HEK293 (cell line): ENCODE data around the gene SLC35F3.

ENCODE experiments used
- CTCF ChIA-PET: fragments of 350-600 bp; formaldehyde crosslinking; extraction: SDS; loops from one replicate; lab custom pipeline; 2021; ENCODE audit warnings: antibody characterized with exemption; lab: Yijun Ruan, JAX
- POLR2A ChIA-PET: fragments of 300-600 bp; formaldehyde crosslinking; extraction: SDS; loops from one replicate; lab custom pipeline; 2020; ENCODE audit warnings: antibody characterized with exemption, inconsistent platforms; lab: Yijun Ruan, JAX
- H3K27ac ChIP-seq: fragments of 200-500 bp; sonication (Bioruptor generic); 2 replicates; pipeline ENCODE4 v1.5.1; 2014; ENCODE audit warnings: low read depth, low read length, control low read depth, inconsistent platforms; ENCODE audit errors: extremely low read depth
- H3K36me3 ChIP-seq, 2 experiments: fragments of 200-500 bp in 1 of 2; sonication (Bioruptor generic) in 1 of 2; 1 replicate in 1 of 2; 2 replicates in 1 of 2; pipeline ENCODE4 v1.5.1; 2014 to 2017; ENCODE audit warnings: inconsistent platforms in 2 of 2, low read length in 2 of 2; ENCODE audit not compliant: control insufficient read depth in 2 of 2, insufficient read depth in 1 of 2
- H3K4me1 ChIP-seq: fragments of 200-500 bp; sonication (Bioruptor generic); 2 replicates; pipeline ENCODE4 v1.5.1; 2014; ENCODE audit warnings: mild to moderate bottlenecking, low read length, inconsistent platforms; ENCODE audit not compliant: control insufficient read depth, insufficient read depth
- H3K4me3 ChIP-seq: 2 replicates; pipeline ENCODE4 v1.5.1; 2011; ENCODE audit warnings: low read depth, mild to moderate bottlenecking, control low read depth, low read length, moderate library complexity
- H3K9me3 ChIP-seq: fragments of 200-500 bp; sonication (Bioruptor generic); 2 replicates; pipeline ENCODE4 v1.5.1; 2014; ENCODE audit warnings: low read depth, low read length, inconsistent platforms; ENCODE audit not compliant: control insufficient read depth, insufficient read depth
- GLIS1 ChIP-seq: fragments of 450-650 bp; formaldehyde crosslinking; IDR thresholded peaks from 2 replicates; pipeline ENCODE4 v1.5.1; 2016; ENCODE audit warnings: missing biosample characterization, missing genetic modification characterization
- MZF1 ChIP-seq: fragments of 450-650 bp; formaldehyde crosslinking; IDR thresholded peaks from 2 replicates; pipeline ENCODE4 v1.5.1; 2017; ENCODE audit warnings: missing biosample characterization, missing genetic modification characterization, borderline replicate concordance
- RBAK ChIP-seq: fragments of 450-650 bp; formaldehyde crosslinking; IDR thresholded peaks from 2 replicates; pipeline ENCODE4 v1.5.1; 2016; ENCODE audit warnings: missing biosample characterization, missing genetic modification characterization
- SCRT1 ChIP-seq: fragments of 450-650 bp; formaldehyde crosslinking; IDR thresholded peaks from 2 replicates; pipeline ENCODE4 v1.5.1; 2016; ENCODE audit warnings: missing biosample characterization, missing genetic modification characterization, borderline replicate concordance
- SP7 ChIP-seq: fragments of 450-650 bp; formaldehyde crosslinking; IDR thresholded peaks from 2 replicates; pipeline ENCODE4 v1.5.1; 2016; ENCODE audit warnings: missing biosample characterization, missing genetic modification characterization
- TCF7L2 ChIP-seq: IDR thresholded peaks from 2 replicates; pipeline ENCODE4 v1.6.1; 2011; ENCODE audit warnings: low read depth, mild to moderate bottlenecking, inconsistent platforms, low read length, moderate library complexity, borderline replicate concordance
- WT1 ChIP-seq: fragments of 450-650 bp; formaldehyde crosslinking; IDR thresholded peaks from 2 replicates; pipeline ENCODE4 v1.5.1; 2016; ENCODE audit warnings: missing biosample characterization, missing genetic modification characterization
- ZBTB1 ChIP-seq: fragments of 450-650 bp; formaldehyde crosslinking; IDR thresholded peaks from 2 replicates; pipeline ENCODE4 v1.5.1; 2016; ENCODE audit warnings: missing biosample characterization, missing genetic modification characterization
- ZEB2 ChIP-seq: fragments of 450-650 bp; formaldehyde crosslinking; IDR thresholded peaks from 2 replicates; pipeline ENCODE4 v1.5.1; 2016; ENCODE audit warnings: missing biosample characterization, missing genetic modification characterization
- ZNF132 ChIP-seq: fragments of 450-650 bp; formaldehyde crosslinking; IDR thresholded peaks from 2 replicates; pipeline ENCODE4 v1.5.1; 2017; ENCODE audit warnings: missing biosample characterization, missing genetic modification characterization, borderline replicate concordance
- ZNF155 ChIP-seq: fragments of 450-650 bp; formaldehyde crosslinking; IDR thresholded peaks from 2 replicates; pipeline ENCODE4 v1.5.1; 2016; ENCODE audit warnings: missing biosample characterization, missing genetic modification characterization
- ZNF2 ChIP-seq: fragments of 450-650 bp; formaldehyde crosslinking; IDR thresholded peaks from 2 replicates; pipeline ENCODE4 v1.5.1; 2016; ENCODE audit warnings: missing biosample characterization, missing genetic modification characterization
- ZNF433 ChIP-seq: fragments of 450-650 bp; formaldehyde crosslinking; IDR thresholded peaks from 2 replicates; pipeline ENCODE4 v1.5.1; 2016; ENCODE audit warnings: missing biosample characterization, missing genetic modification characterization, low read depth
- ZNF449 ChIP-seq: fragments of 450-650 bp; formaldehyde crosslinking; IDR thresholded peaks from 2 replicates; pipeline ENCODE4 v1.5.1; 2017; ENCODE audit warnings: missing biosample characterization, mild to moderate bottlenecking, missing genetic modification characterization, moderate library complexity
- ZNF501 ChIP-seq: fragments of 450-650 bp; formaldehyde crosslinking; IDR thresholded peaks from 2 replicates; pipeline ENCODE4 v1.5.1; 2016; ENCODE audit warnings: missing biosample characterization, missing genetic modification characterization
- ZNF521 ChIP-seq: fragments of 450-650 bp; formaldehyde crosslinking; IDR thresholded peaks from 2 replicates; pipeline ENCODE4 v1.5.1; 2017; ENCODE audit warnings: missing biosample characterization, mild to moderate bottlenecking, missing genetic modification characterization
- ZNF639 ChIP-seq: fragments of 450-650 bp; formaldehyde crosslinking; IDR thresholded peaks from 2 replicates; pipeline ENCODE4 v1.5.1; 2016; ENCODE audit warnings: missing biosample characterization, missing genetic modification characterization
- ZNF658 ChIP-seq: fragments of 450-650 bp; formaldehyde crosslinking; IDR thresholded peaks from 2 replicates; pipeline ENCODE4; 2016; ENCODE audit warnings: missing biosample characterization, missing genetic modification characterization
- ZNF701 ChIP-seq: fragments of 450-650 bp; formaldehyde crosslinking; IDR thresholded peaks from 2 replicates; pipeline ENCODE4 v1.5.1; 2016; ENCODE audit warnings: missing biosample characterization, missing genetic modification characterization
- ZNF830 ChIP-seq: fragments of 450-650 bp; IDR thresholded peaks from 2 replicates; pipeline ENCODE4 v1.5.0; 2018; ENCODE audit warnings: missing biosample characterization, missing genetic modification characterization, low read depth, mild to moderate bottlenecking, moderate library complexity
- ZNF843 ChIP-seq: fragments of 450-650 bp; formaldehyde crosslinking; IDR thresholded peaks from 2 replicates; pipeline ENCODE4 v1.5.1; 2016; ENCODE audit warnings: missing biosample characterization, missing genetic modification characterization
- ZSCAN16 ChIP-seq: fragments of 450-650 bp; formaldehyde crosslinking; IDR thresholded peaks from 2 replicates; pipeline ENCODE4 v1.5.1; 2016; ENCODE audit warnings: missing biosample characterization, missing genetic modification characterization
- TF ChIP-seq, protein P1 (sequence below): fragments of 450-650 bp; formaldehyde crosslinking; IDR thresholded peaks from 2 replicates; pipeline ENCODE4 v1.5.1; 2016; ENCODE audit warnings: missing biosample characterization, missing genetic modification characterization

SLC35F3 gene

GRCh38 chr1:234201600-234201999, 297.1 kb downstream of the SLC35F3 start:
- H3K36me3 ChIP-seq, result no peaks in the 10 kb centered on the region
- H3K9me3 ChIP-seq, result no peaks in the 10 kb centered on the region
- no peak for TF ChIP-seq ZNF433 (tag by site-specific recombination)
- TF ChIP-seq ZNF521 (tag by site-specific recombination), result no peak
- no peak for TF ChIP-seq MZF1 (tag by site-specific recombination)
- no peak for TF ChIP-seq GLIS1 (tag by site-specific recombination)
- TF ChIP-seq SP7 (tag by site-specific recombination), result no peak
- no peak for TF ChIP-seq ZSCAN16 (tag by site-specific recombination)
- no peak for TF ChIP-seq ZBTB1 (tag by site-specific recombination)
- no peak for TF ChIP-seq RBAK (tag by site-specific recombination)
- TF ChIP-seq ZNF658 (tag by site-specific recombination), result no peak
- TF ChIP-seq ZNF132 (tag by site-specific recombination), result no peak
- TF ChIP-seq ZNF830, result no peak
- TF ChIP-seq ZNF639 (tag by site-specific recombination), result no peak
- no peak for TF ChIP-seq WT1
- no peak for TF ChIP-seq ZNF449 (tag by site-specific recombination)
- TF ChIP-seq ZEB2 (tag by site-specific recombination), result no peak
- no peak for TF ChIP-seq ZNF843 (tag by site-specific recombination)
- TF ChIP-seq ZNF2, result no peak
- TF ChIP-seq SCRT1 (tag by site-specific recombination), result no peak
- no peak overlapping the region for H3K27ac ChIP-seq
- CTCF ChIA-PET, result interaction anchor here (0.5 to 4.3 kb wide), 7 partner anchors 11 to 897 kb away, joined by 3 to 33 read pairs (median 4); no protein-coding TSS in a partner anchor
- H3K4me1 ChIP-seq, result no peaks in the 10 kb centered on the region
- H3K4me3 ChIP-seq, result no peak overlapping the region
- POLR2A ChIA-PET, result interaction anchor here (0.6 kb wide), 1 partner anchor 9 kb away, joined by 3 read pairs; no protein-coding TSS in a partner anchor

DNA sequence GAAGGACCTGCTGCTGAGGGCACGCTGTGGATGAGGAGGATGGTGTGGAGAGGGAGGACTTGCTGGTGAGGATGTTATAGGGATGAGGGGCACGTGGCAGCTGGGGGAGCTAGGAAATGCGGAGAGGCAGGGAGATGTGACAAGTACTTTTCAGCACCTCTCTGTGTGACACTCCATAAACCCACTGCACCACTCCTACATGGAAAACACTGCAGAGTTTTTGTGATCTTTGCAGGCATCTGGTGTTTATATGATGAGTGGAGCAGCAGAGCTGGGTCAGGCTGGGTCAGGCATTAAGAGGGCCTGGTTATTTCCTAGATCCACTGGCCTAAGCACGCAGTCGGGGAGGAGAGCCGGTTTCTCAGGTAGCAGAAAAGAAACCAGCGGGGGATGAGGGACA, 301.5 kb downstream of the SLC35F3 start:
- Histone ChIP-seq H3K9me3 (no peaks in the 10 kb centered on the region), H3K4me3 (no peak overlapping the region), H3K4me1 (no peaks in the 10 kb centered on the region), H3K27ac (no peak overlapping the region), H3K36me3 (no peaks in the 10 kb centered on the region)
- ChIA-PET CTCF (interaction anchor here (1.1 to 2.7 kb wide), 2 partner anchors 16 to 104 kb away, joined by 3 to 18 read pairs; no protein-coding TSS in a partner anchor), POLR2A (no interaction called here)
- no peak for TF ChIP-seq ZNF501 (tag by site-specific recombination)
- TF ChIP-seq, protein P1, sequence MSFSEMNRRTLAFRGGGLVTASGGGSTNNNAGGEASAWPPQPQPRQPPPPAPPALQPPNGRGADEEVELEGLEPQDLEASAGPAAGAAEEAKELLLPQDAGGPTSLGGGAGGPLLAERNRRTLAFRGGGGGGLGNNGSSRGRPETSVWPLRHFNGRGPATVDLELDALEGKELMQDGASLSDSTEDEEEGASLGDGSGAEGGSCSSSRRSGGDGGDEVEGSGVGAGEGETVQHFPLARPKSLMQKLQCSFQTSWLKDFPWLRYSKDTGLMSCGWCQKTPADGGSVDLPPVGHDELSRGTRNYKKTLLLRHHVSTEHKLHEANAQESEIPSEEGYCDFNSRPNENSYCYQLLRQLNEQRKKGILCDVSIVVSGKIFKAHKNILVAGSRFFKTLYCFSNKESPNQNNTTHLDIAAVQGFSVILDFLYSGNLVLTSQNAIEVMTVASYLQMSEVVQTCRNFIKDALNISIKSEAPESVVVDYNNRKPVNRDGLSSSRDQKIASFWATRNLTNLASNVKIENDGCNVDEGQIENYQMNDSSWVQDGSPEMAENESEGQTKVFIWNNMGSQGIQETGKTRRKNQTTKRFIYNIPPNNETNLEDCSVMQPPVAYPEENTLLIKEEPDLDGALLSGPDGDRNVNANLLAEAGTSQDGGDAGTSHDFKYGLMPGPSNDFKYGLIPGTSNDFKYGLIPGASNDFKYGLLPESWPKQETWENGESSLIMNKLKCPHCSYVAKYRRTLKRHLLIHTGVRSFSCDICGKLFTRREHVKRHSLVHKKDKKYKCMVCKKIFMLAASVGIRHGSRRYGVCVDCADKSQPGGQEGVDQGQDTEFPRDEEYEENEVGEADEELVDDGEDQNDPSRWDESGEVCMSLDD (tag by site-specific recombination), result no peak
- TF ChIP-seq TCF7L2, result no peak
- no peak for TF ChIP-seq ZNF701 (tag by site-specific recombination)
- TF ChIP-seq ZNF155 (tag by site-specific recombination), result no peak
- TF ChIP-seq, all 188 proteins: peak for 0
